Esophagus squamous epithelium (tissue), 5 donors: ENCODE results near the gene SRGN. TPM values are rescaled to one million over a fixed set of nuclear protein-coding genes. Genes with fewer than 3 reads are reported as not detected.

Experiments
- DNase-seq: peaks from one replicate; lab custom pipeline; 2025; lab: John Stamatoyannopoulos, UW
- H3K27ac ChIP-seq, 4 donors: fragments of 200-600 bp; sonication (generic); one replicate each; pipeline ENCODE4 v1.5.1; 2016 to 2019; ENCODE audit warnings: mild to moderate bottlenecking in 1 of 4
- H3K27me3 ChIP-seq, 4 donors: fragments of 200-600 bp; sonication (generic); 1 replicate in 3 of 4; 2 replicates in 1 of 4; pipeline versions ENCODE4 v1.5.1 to v1.6.0; 2017 to 2021; ENCODE audit warnings: antibody characterized with exemption in 1 of 4
- H3K36me3 ChIP-seq, 3 donors: fragments of 200-600 bp; sonication (generic); one replicate each; pipeline ENCODE4 v1.5.1; 2016 to 2019
- H3K4me1 ChIP-seq, 3 donors: fragments of 200-600 bp; sonication (generic); one replicate each; pipeline ENCODE4 v1.5.1; 2017 to 2019
- H3K4me3 ChIP-seq, 4 donors: fragments of 200-600 bp; sonication (generic); 1 replicate in 3 of 4; 2 replicates in 1 of 4; pipeline ENCODE4 v1.5.1; 2016 to 2019; ENCODE audit warnings: mild to moderate bottlenecking in 2 of 4, moderate library complexity in 1 of 4
- H3K9me3 ChIP-seq, 3 donors: fragments of 200-600 bp; sonication (generic); one replicate each; pipeline ENCODE4 v1.5.1; 2016 to 2019
- CTCF ChIP-seq, 6 experiments: fragments of 450-650 bp in 4 of 6; fragments of 200-600 bp in 2 of 6; sonication (generic) in 2 of 6; IDR thresholded peaks; one replicate each; pipeline ENCODE4 v1.5.1; 2016 to 2019; ENCODE audit warnings: antibody characterized with exemption in 6 of 6, mild to moderate bottlenecking in 4 of 6, moderate library complexity in 4 of 6
- POLR2A ChIP-seq, 4 donors: fragments of 450-650 bp; IDR thresholded peaks; one replicate each; pipeline ENCODE4 v1.6.1; 2017; ENCODE audit warnings: antibody characterized with exemption in 4 of 4, mild to moderate bottlenecking in 4 of 4, moderate library complexity in 3 of 4
- WGBS, 2 donors: methylation state at CpG; one replicate each; pipeline ENCODE4 v1.1.5; 2018; 5-methylcytosine and 5-hydroxymethylcytosine counted together
- intact Hi-C: fragments of 100-400 bp; cut with DNase I; formaldehyde crosslinking; loops from one replicate; pipeline ENCODE4 v1.15.0; 2022
- total RNA-seq, 4 donors: library from RNA; depleted of rRNA; stranded (reverse); fragments of >200 nt; gene quantifications; one replicate each; pipeline ENCODE4 v1.1.0, GENCODE V29; 2016
- donor health status: DM: yes; HTN: yes; CAD: no.

SRGN gene
- total RNA-seq, 4 donors from 2014 or later, result 3.5 to 64.1 (median 37.9) TPM

GRCh38 chr10:69080226-69080625 lies 7.7 kb upstream of the SRGN start:
- no peak overlapping the region for H3K27ac ChIP-seq
- peaks cover 0 to under 1% (median 0%) of the 10 kb centered on the region in 3 donors for H3K4me1 ChIP-seq
- no peaks in the 10 kb centered on the region for H3K36me3 ChIP-seq
- H3K9me3 ChIP-seq, result no peaks in the 10 kb centered on the region
- no peak for TF ChIP-seq POLR2A (IDR thresholded peaks at IDR 0.05)
- TF ChIP-seq CTCF (IDR thresholded peaks at IDR 0.05), result no peak
- H3K4me3 ChIP-seq, result no peak overlapping the region
- no peaks in the 10 kb centered on the region for H3K27me3 ChIP-seq
- intact Hi-C loops, result no loop called here
- no peak for DNase-seq
- 72 to 83% methylated on average over 4 of the region's 4 CpGs for WGBS, 2 donors

- H3K36me3 ChIP-seq, result no peaks in the 10 kb centered on the region
- no peaks in the 10 kb centered on the region for H3K9me3 ChIP-seq
- no peaks in the 10 kb centered on the region for H3K27me3 ChIP-seq
- WGBS, 2 donors, result 33 to 48% methylated on average over 7 to 9 of the region's 9 CpGs
- TF ChIP-seq CTCF (IDR thresholded peaks at IDR 0.05) (no peak), POLR2A (IDR thresholded peaks at IDR 0.05) (peak in 1 of 4 donors; percentile 30)
- no peak for DNase-seq
- intact Hi-C loops, result no loop called here
- peak overlapping the region in 2 of 4 donors; percentile 19 to 31 for H3K4me3 ChIP-seq
- H3K27ac ChIP-seq, result peak overlapping the region; percentile 32 to 88 (median 86)
- H3K4me1 ChIP-seq, result peaks cover 0 to 25% (median 3%) of the 10 kb centered on the region in 3 donors
These were observed 1.8 kb upstream of the SRGN start for GRCh38 chr10:69086001-69086509.

- intact Hi-C loops, result no loop called here
- 46 to 47% methylated on average over 3 of the region's 3 CpGs for WGBS, 2 donors
- no peak for DNase-seq
- H3K36me3 ChIP-seq, result no peaks in the 10 kb centered on the region
- no peaks in the 10 kb centered on the region for H3K27me3 ChIP-seq
- no peak for TF ChIP-seq CTCF (IDR thresholded peaks at IDR 0.05)
- no peak for TF ChIP-seq POLR2A (IDR thresholded peaks at IDR 0.05)
- H3K27ac ChIP-seq, result peak overlapping the region; percentile 32 to 88 (median 86)
- peak overlapping the region; percentile 11 to 61 (median 43) for H3K4me3 ChIP-seq
- no peaks in the 10 kb centered on the region for H3K9me3 ChIP-seq
- H3K4me1 ChIP-seq, result peaks cover 0 to 29% (median 3%) of the 10 kb centered on the region in 3 donors
These were observed 517 bp downstream of the SRGN start for GRCh38 chr10:69088471-69088769.

- Histone ChIP-seq H3K4me3 (peak overlapping the region; percentile 11 to 61 (median 43)), H3K9me3 (no peaks in the 10 kb centered on the region), H3K36me3 (no peaks in the 10 kb centered on the region), H3K27ac (peak overlapping the region; percentile 54 to 88 (median 86)), H3K27me3 (no peaks in the 10 kb centered on the region), H3K4me1 (peaks cover 0 to 29% (median 3%) of the 10 kb centered on the region in 3 donors)
- no peak for DNase-seq
- 65 to 70% methylated on average over 10 of the region's 10 CpGs for WGBS, 2 donors
- peak in 2 of 4 donors; percentile 42 to 76 for TF ChIP-seq POLR2A (IDR thresholded peaks at IDR 0.05)
- TF ChIP-seq CTCF (IDR thresholded peaks at IDR 0.05), result no peak
- intact Hi-C loops, result no loop called here
These were observed 1.0 kb downstream of the SRGN start for GRCh38 chr10:69088801-69089501.
